PC-9 (cell line): ENCODE data around the gene MAGI1. TPM values are rescaled to one million over a fixed set of nuclear protein-coding genes. Genes with fewer than 3 reads are reported as not detected.

Experiments used
- BruUV-seq: library from RNA; stranded (reverse); fragments of 400-500 nt; replicated peaks from 2 replicates; lab custom pipeline; 2021; lab: Mats Ljungman, UMichigan
- CTCF ChIA-PET: fragments of 300-600 bp; sonication (Branson Sonifier 250); formaldehyde crosslinking; loops from one replicate; lab custom pipeline; 2022; ENCODE audit warnings: antibody characterized with exemption; lab: Charles Lee
- POLR2A ChIA-PET: fragments of 300-600 bp; sonication (Branson Sonifier 250); formaldehyde crosslinking; loops from one replicate; lab custom pipeline; 2022; ENCODE audit warnings: antibody characterized with exemption; ENCODE audit not compliant: unreplicated experiment; lab: Charles Lee
- DNase-seq, 2 experiments: peaks; one replicate each; pipeline versions ENCODE4 v3.0.0 to v3.0.0-alpha.2; 2015 to 2022; ENCODE audit warnings: mixed read lengths in 1 of 2
- H2AFZ ChIP-seq: fragments of 200-600 bp; sonication (generic); 2 replicates; pipeline ENCODE4 v1.8.1; 2017; ENCODE audit warnings: antibody characterized with exemption
- H3F3A ChIP-seq: fragments of 200-600 bp; sonication (generic); 2 replicates; pipeline ENCODE4 v1.8.1; 2017; ENCODE audit warnings: antibody characterized with exemption, mild to moderate bottlenecking, low read depth; ENCODE audit not compliant: insufficient read depth
- H3K27ac ChIP-seq: fragments of 200-600 bp; sonication (generic); 2 replicates; pipeline ENCODE4 v1.6.1; 2016; ENCODE audit warnings: mixed run types
- H3K27me3 ChIP-seq: fragments of 200-600 bp; sonication (generic); 2 replicates; pipeline ENCODE4 v1.6.1; 2016; ENCODE audit warnings: low read depth, mixed run types; ENCODE audit not compliant: insufficient read depth
- H3K36me3 ChIP-seq: fragments of 200-600 bp; sonication (generic); 2 replicates; pipeline ENCODE4 v1.6.1; 2016; ENCODE audit warnings: low read depth, mixed run types
- H3K4me1 ChIP-seq: fragments of 200-600 bp; sonication (generic); replicated peaks from 2 replicates; pipeline ENCODE4 v1.6.1; 2016; ENCODE audit warnings: mixed run types; ENCODE audit not compliant: insufficient read depth
- H3K4me2 ChIP-seq: fragments of 200-600 bp; sonication (generic); 2 replicates; pipeline ENCODE4 v1.6.1; 2017; ENCODE audit warnings: mixed run types
- H3K4me3 ChIP-seq: fragments of 200-600 bp; sonication (generic); 2 replicates; pipeline ENCODE4 v1.6.1; 2016; ENCODE audit warnings: mixed run types
- H3K79me2 ChIP-seq: fragments of 200-600 bp; sonication (generic); 2 replicates; pipeline ENCODE4 v1.6.1; 2017; ENCODE audit warnings: low read depth, mixed run types
- H3K9me2 ChIP-seq: fragments of 200-600 bp; sonication (generic); 2 replicates; pipeline ENCODE4 v1.8.1; 2017; ENCODE audit warnings: mild to moderate bottlenecking; ENCODE audit not compliant: insufficient read depth
- H3K9me3 ChIP-seq: fragments of 200-600 bp; sonication (generic); 2 replicates; pipeline ENCODE4 v1.8.1; 2016; ENCODE audit warnings: low read depth; ENCODE audit not compliant: insufficient read depth
- H4K20me1 ChIP-seq: fragments of 200-600 bp; sonication (generic); 2 replicates; pipeline ENCODE4 v1.8.1; 2017; ENCODE audit not compliant: insufficient read depth
- EZH2 ChIP-seq: fragments of 200-600 bp; sonication (generic); IDR thresholded peaks from 2 replicates; pipeline ENCODE4 v1.8.0; 2017; ENCODE audit warnings: antibody characterized with exemption, low read depth
- intact Hi-C: fragments of 100-400 bp; cut with micrococcal nuclease; formaldehyde crosslinking; loops from one replicate; pipeline ENCODE4 v1.10.0; 2022; ENCODE audit not compliant: unreplicated experiment
- total RNA-seq: library from RNA; stranded (reverse); gene quantifications from 2 replicates; pipeline ENCODE4 v1.2.3, GENCODE V29; 2021
- TF ChIP-seq, protein P1 (sequence below): fragments of 200-600 bp; sonication (generic); conservative IDR thresholded peaks from 2 replicates; pipeline ENCODE4 v1.6.1; 2017; ENCODE audit warnings: mixed run types, antibody characterized with exemption, mild to moderate bottlenecking, moderate library complexity

MAGI1 gene
- total RNA-seq, 1 experiment from 2014 or later, result 23.3 TPM

DNA sequence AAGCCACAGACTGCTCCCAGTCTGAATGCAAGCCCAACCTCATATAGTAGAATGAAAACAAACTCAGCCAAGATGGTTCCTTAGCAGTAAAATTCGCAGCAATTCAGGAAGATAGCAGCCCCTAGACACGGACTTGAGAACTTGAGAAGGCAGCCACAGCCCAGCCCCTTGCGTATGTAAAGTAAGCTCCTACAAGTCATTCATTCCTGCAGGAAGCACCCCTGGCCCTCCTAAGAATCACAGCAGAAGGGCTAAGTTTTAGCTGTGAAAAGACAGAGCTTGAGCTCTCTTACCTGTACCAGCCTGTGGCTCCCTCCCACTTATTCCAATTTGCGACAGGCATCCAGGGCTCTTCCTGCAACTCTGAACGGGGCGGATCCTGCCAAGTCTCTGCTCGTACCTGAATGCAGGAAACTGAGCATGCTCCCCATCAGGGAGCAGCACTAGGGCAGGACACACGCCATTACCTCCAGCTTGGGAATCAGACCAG lies 136.4 kb downstream of the MAGI1 start:
- BruUV-seq, result no TSS peak

DNA sequence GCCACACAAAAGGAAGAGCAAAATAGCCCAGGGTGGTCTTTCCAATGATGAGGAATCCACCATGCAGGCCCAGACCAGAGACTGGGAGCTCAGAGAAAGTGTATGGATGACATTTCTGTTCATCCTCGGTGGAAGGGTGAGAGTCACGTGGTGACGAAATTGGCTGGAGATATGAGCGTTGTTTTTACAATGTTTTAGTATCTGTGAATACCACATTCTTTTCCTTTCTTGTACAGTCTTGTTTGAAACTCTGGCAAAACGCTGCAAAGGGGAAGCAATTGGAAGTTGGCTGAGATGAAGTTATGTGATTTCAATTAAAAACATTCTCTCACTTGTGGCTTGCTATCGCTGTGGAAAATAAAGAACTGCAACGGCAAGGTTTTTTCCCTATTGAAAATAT lies 137.5 kb downstream of the MAGI1 start:
- intact Hi-C loops, result no loop called here
- no peak for TF ChIP-seq EZH2
- TF ChIP-seq, protein P1, sequence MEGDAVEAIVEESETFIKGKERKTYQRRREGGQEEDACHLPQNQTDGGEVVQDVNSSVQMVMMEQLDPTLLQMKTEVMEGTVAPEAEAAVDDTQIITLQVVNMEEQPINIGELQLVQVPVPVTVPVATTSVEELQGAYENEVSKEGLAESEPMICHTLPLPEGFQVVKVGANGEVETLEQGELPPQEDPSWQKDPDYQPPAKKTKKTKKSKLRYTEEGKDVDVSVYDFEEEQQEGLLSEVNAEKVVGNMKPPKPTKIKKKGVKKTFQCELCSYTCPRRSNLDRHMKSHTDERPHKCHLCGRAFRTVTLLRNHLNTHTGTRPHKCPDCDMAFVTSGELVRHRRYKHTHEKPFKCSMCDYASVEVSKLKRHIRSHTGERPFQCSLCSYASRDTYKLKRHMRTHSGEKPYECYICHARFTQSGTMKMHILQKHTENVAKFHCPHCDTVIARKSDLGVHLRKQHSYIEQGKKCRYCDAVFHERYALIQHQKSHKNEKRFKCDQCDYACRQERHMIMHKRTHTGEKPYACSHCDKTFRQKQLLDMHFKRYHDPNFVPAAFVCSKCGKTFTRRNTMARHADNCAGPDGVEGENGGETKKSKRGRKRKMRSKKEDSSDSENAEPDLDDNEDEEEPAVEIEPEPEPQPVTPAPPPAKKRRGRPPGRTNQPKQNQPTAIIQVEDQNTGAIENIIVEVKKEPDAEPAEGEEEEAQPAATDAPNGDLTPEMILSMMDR, result no peak
- Histone ChIP-seq H3F3A (no peaks in the 10 kb centered on the region), H3K36me3 (no peaks in the 10 kb centered on the region), H3K4me1 (no peaks in the 10 kb centered on the region), H3K4me2 (no peak overlapping the region), H3K9me2 (no peaks in the 10 kb centered on the region), H3K79me2 (no peaks in the 10 kb centered on the region), H3K9me3 (no peaks in the 10 kb centered on the region), H3K4me3 (no peak overlapping the region), H2AFZ (no peak overlapping the region), H3K27ac (no peak overlapping the region), H4K20me1 (no peaks in the 10 kb centered on the region), H3K27me3 (no peaks in the 10 kb centered on the region)
- CTCF ChIA-PET, result no interaction called here
- no TSS peak for BruUV-seq
- POLR2A ChIA-PET, result no interaction called here
- no peak for DNase-seq

More for the DNA sequence above, 136.4 kb downstream of the MAGI1 start:
- no peaks in the 10 kb centered on the region for H3K36me3 ChIP-seq
- intact Hi-C loops, result no loop called here
- CTCF ChIA-PET, result no interaction called here
- POLR2A ChIA-PET, result no interaction called here
- no peaks in the 10 kb centered on the region for H3K9me2 ChIP-seq
- no peaks in the 10 kb centered on the region for H3K4me1 ChIP-seq
- no peaks in the 10 kb centered on the region for H3K27me3 ChIP-seq
- no peak for DNase-seq
- no peak overlapping the region for H3K4me2 ChIP-seq
- TF ChIP-seq, protein P1, result no peak
- no peak for TF ChIP-seq EZH2
- H3F3A ChIP-seq, result no peaks in the 10 kb centered on the region
- H3K79me2 ChIP-seq, result peaks cover 2% of the 10 kb centered on the region; the same call in 1 of the 2 replicates
- H2AFZ ChIP-seq, result no peak overlapping the region
- no peak overlapping the region for H3K27ac ChIP-seq
- no peaks in the 10 kb centered on the region for H3K9me3 ChIP-seq
- no peaks in the 10 kb centered on the region for H4K20me1 ChIP-seq
- H3K4me3 ChIP-seq, result no peak overlapping the region

DNA sequence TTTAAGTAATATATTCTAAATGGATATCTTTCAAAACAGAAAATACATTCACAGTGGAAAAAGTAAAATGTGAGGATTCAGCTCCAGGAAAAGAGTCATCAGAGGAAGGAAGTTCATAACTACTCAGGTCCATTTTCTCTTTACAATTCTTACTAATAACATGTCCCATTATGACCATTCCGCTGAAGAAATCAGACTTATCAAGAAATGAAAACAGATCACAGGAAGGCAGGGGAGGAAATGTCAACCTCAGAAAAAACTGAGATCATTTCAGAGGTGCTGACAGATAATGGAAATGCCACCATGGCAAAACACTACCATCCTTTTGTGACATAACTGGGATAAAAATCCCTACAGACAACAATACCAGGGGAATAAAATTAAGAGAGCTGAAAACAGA lies 139.5 kb downstream of the MAGI1 start:
- intact Hi-C loops, result no loop called here
- H3K9me2 ChIP-seq, result no peaks in the 10 kb centered on the region
- H4K20me1 ChIP-seq, result no peaks in the 10 kb centered on the region
- H3K4me2 ChIP-seq, result no peak overlapping the region
- no peaks in the 10 kb centered on the region for H3K27me3 ChIP-seq
- H3K9me3 ChIP-seq, result no peaks in the 10 kb centered on the region
- no peak overlapping the region for H3K4me3 ChIP-seq
- H3K4me1 ChIP-seq, result 0 out of 2 replicates have a peak, but pooled peaks cover 6% of the 10 kb centered on the region
- H3K79me2 ChIP-seq, result 0 out of 2 replicates have a peak, but pooled peaks cover 3% of the 10 kb centered on the region
- no peaks in the 10 kb centered on the region for H3K36me3 ChIP-seq
- TF ChIP-seq, protein P1, result no peak
- TF ChIP-seq EZH2, result no peak
- CTCF ChIA-PET, result no interaction called here
- no peak for DNase-seq
- H2AFZ ChIP-seq, result no peak overlapping the region
- no peak overlapping the region for H3K27ac ChIP-seq
- no peaks in the 10 kb centered on the region for H3F3A ChIP-seq
- BruUV-seq, result no TSS peak
- POLR2A ChIA-PET, result interaction anchor here (0.6 kb wide), 1 partner anchor 131 kb away, joined by 10 read pairs; no protein-coding TSS in a partner anchor
